Ectodermal cell (in vitro differentiated cells): ENCODE measurements around the gene NUMB.

Experiments used
- H3K27ac ChIP-seq: 2 replicates; pipeline ENCODE4 v1.7.0; 2013; ENCODE audit warnings: mild to moderate bottlenecking, low read depth, low read length; ENCODE audit not compliant: insufficient read depth, poor library complexity, severe bottlenecking
- H3K27me3 ChIP-seq: 2 replicates; pipeline ENCODE4 v1.7.0; 2013; ENCODE audit warnings: mild to moderate bottlenecking, low read length; ENCODE audit not compliant: insufficient read depth, control insufficient read depth, poor library complexity, severe bottlenecking
- H3K36me3 ChIP-seq: one replicate; pipeline ENCODE4 v1.7.0; 2013; ENCODE audit warnings: low read length; ENCODE audit not compliant: control insufficient read depth, insufficient read depth
- H3K4me1 ChIP-seq: one replicate; pipeline ENCODE4 v1.7.0; 2013; ENCODE audit warnings: low read length; ENCODE audit not compliant: control insufficient read depth, insufficient read depth
- H3K4me3 ChIP-seq: 2 replicates; pipeline ENCODE4 v1.7.0; 2013; ENCODE audit warnings: low read depth, low read length, control low read depth; ENCODE audit not compliant: insufficient read depth
- H3K9me3 ChIP-seq: 2 replicates; pipeline ENCODE4 v1.7.0; 2013; ENCODE audit warnings: mild to moderate bottlenecking, low read length, moderate library complexity; ENCODE audit not compliant: control insufficient read depth
- WGBS, 2 experiments: methylation state at CpG; one replicate each; pipeline ENCODE4 v1.1.7; 2013; ENCODE audit warnings: missing lambda C conversion rate in 2 of 2; 5-methylcytosine and 5-hydroxymethylcytosine counted together

NUMB gene

GRCh38 chr14:73277376-73277775 lies 181.0 kb downstream of the NUMB start:
- Histone ChIP-seq H3K9me3 (no peaks in the 10 kb centered on the region), H3K27ac (no peak overlapping the region), H3K27me3 (no peaks in the 10 kb centered on the region), H3K36me3 (peaks cover 45% of the 10 kb centered on the region), H3K4me3 (no peak overlapping the region), H3K4me1 (no peaks in the 10 kb centered on the region)
- WGBS, 2 experiments = 95 to 97% methylated on average over 2 of the region's 2 CpGs

- H3K27ac ChIP-seq = no peak overlapping the region
- H3K9me3 ChIP-seq = no peaks in the 10 kb centered on the region
- no peak overlapping the region for H3K4me3 ChIP-seq
- no peaks in the 10 kb centered on the region for H3K4me1 ChIP-seq
- H3K36me3 ChIP-seq = peaks cover 41% of the 10 kb centered on the region
- 94 to 97% methylated on average over 7 of the region's 7 CpGs for WGBS, 2 experiments
- H3K27me3 ChIP-seq = no peaks in the 10 kb centered on the region
Measured at GRCh38 chr14:73276836-73277235, 181.5 kb downstream of the NUMB start.

- H3K4me3 ChIP-seq = no peak overlapping the region
- H3K36me3 ChIP-seq = peaks cover 45% of the 10 kb centered on the region
- 95% methylated on average over 4 of the region's 4 CpGs for WGBS, 2 experiments
- H3K9me3 ChIP-seq = no peaks in the 10 kb centered on the region
- H3K27ac ChIP-seq = no peak overlapping the region
- no peaks in the 10 kb centered on the region for H3K27me3 ChIP-seq
- H3K4me1 ChIP-seq = no peaks in the 10 kb centered on the region
Measured at GRCh38 chr14:73273799-73274198, 184.5 kb downstream of the NUMB start.

GRCh38 chr14:73272393-73272792 lies 186.0 kb downstream of the NUMB start:
- Histone ChIP-seq H3K9me3 (no peaks in the 10 kb centered on the region), H3K27ac (no peak overlapping the region), H3K4me3 (no peak overlapping the region), H3K36me3 (peaks cover 57% of the 10 kb centered on the region), H3K4me1 (no peaks in the 10 kb centered on the region), H3K27me3 (no peaks in the 10 kb centered on the region)
- 94 to 95% methylated on average over 6 of the region's 6 CpGs for WGBS, 2 experiments

- 81 to 83% methylated on average over 48 of the region's 48 CpGs for WGBS, 2 experiments
- Histone ChIP-seq H3K36me3 (peaks cover 61% of the 10 kb centered on the region), H3K27me3 (no peaks in the 10 kb centered on the region), H3K4me3 (no peak overlapping the region), H3K4me1 (no peaks in the 10 kb centered on the region), H3K9me3 (no peaks in the 10 kb centered on the region), H3K27ac (no peak overlapping the region)
Measured at GRCh38 chr14:73269729-73270531, 188.4 kb downstream of the NUMB start.

- Histone ChIP-seq H3K4me1 (no peaks in the 10 kb centered on the region), H3K27ac (no peak overlapping the region), H3K36me3 (peaks cover 67% of the 10 kb centered on the region), H3K4me3 (no peak overlapping the region), H3K9me3 (no peaks in the 10 kb centered on the region), H3K27me3 (no peaks in the 10 kb centered on the region)
- 95 to 98% methylated on average over 6 of the region's 6 CpGs for WGBS, 2 experiments
Measured at GRCh38 chr14:73267474-73267873, 190.9 kb downstream of the NUMB start.

GRCh38 chr14:73266317-73266716 lies 192.0 kb downstream of the NUMB start:
- WGBS, 2 experiments = 95 to 97% methylated on average over 7 of the region's 7 CpGs
- H3K36me3 ChIP-seq = peaks cover 73% of the 10 kb centered on the region
- no peaks in the 10 kb centered on the region for H3K4me1 ChIP-seq
- H3K9me3 ChIP-seq = no peaks in the 10 kb centered on the region
- no peak overlapping the region for H3K4me3 ChIP-seq
- H3K27me3 ChIP-seq = no peaks in the 10 kb centered on the region
- H3K27ac ChIP-seq = no peak overlapping the region

- no peaks in the 10 kb centered on the region for H3K27me3 ChIP-seq
- no peaks in the 10 kb centered on the region for H3K9me3 ChIP-seq
- 90 to 97% methylated on average over 3 of the region's 3 CpGs for WGBS, 2 experiments
- H3K4me1 ChIP-seq = no peaks in the 10 kb centered on the region
- no peak overlapping the region for H3K4me3 ChIP-seq
- no peak overlapping the region for H3K27ac ChIP-seq
- peaks cover 73% of the 10 kb centered on the region for H3K36me3 ChIP-seq
Measured at GRCh38 chr14:73265721-73266046, 192.7 kb downstream of the NUMB start.

GRCh38 chr14:73264885-73265720 lies 193.2 kb downstream of the NUMB start:
- H3K27ac ChIP-seq = no peak overlapping the region
- H3K4me3 ChIP-seq = no peak overlapping the region
- no peaks in the 10 kb centered on the region for H3K9me3 ChIP-seq
- H3K4me1 ChIP-seq = no peaks in the 10 kb centered on the region
- WGBS, 2 experiments = 89 to 92% methylated on average over 18 of the region's 18 CpGs
- peaks cover 67% of the 10 kb centered on the region for H3K36me3 ChIP-seq
- H3K27me3 ChIP-seq = no peaks in the 10 kb centered on the region

GRCh38 chr14:73264080-73264884 lies 194.1 kb downstream of the NUMB start:
- 94 to 95% methylated on average over 23 of the region's 23 CpGs for WGBS, 2 experiments
- peaks cover 62% of the 10 kb centered on the region for H3K36me3 ChIP-seq
- H3K27ac ChIP-seq = no peak overlapping the region

More at GRCh38 chr14:73264080-73264884, 194.1 kb downstream of the NUMB start:
- Histone ChIP-seq H3K9me3 (no peaks in the 10 kb centered on the region), H3K4me1 (no peaks in the 10 kb centered on the region), H3K27me3 (no peaks in the 10 kb centered on the region), H3K4me3 (no peak overlapping the region)
